HepG2 (cell line): Measurements from ENCODE around the gene ZKSCAN1. TPM values are rescaled to one million over a fixed set of nuclear protein-coding genes. Genes with fewer than 3 reads are reported as not detected.

Source experiments
- ATAC-seq: fragments of 200-7000 bp; cut with Tn5 transposase; 3 replicates; pipeline ENCODE4 v1.9.1; 2020; ENCODE audit warnings: mild to moderate bottlenecking, moderate library complexity
- BruUV-seq: library from RNA; stranded (reverse); fragments of 400-500 nt; replicated peaks from 2 replicates; lab custom pipeline; 2021; lab: Mats Ljungman, UMichigan
- CTCF ChIA-PET: fragments of 300-600 bp; formaldehyde crosslinking; extraction: SDS; loops from one replicate; lab custom pipeline; 2021; ENCODE audit warnings: low total read pairs, inconsistent platforms, low intra/inter-chr PET ratio; lab: Yijun Ruan, JAX
- POLR2A ChIA-PET: fragments of 350-600 bp; sonication (Branson Sonifier 250); formaldehyde crosslinking; loops from one replicate; lab custom pipeline; 2020; ENCODE audit warnings: antibody characterized with exemption, inconsistent platforms; lab: Yijun Ruan, JAX
- DNase-seq: peaks from one replicate; pipeline ENCODE4 v3.0.0-alpha.2; 2015; ENCODE audit warnings: low spot score
- FAIRE-seq: peaks from 3 replicates; lab custom pipeline; 2011; peaks lifted over from hg19 to GRCh38; lab: Jason Lieb, UNC
- H2AFZ ChIP-seq: one replicate; pipeline ENCODE4 v1.6.1; 2011; ENCODE audit warnings: low read length, inconsistent platforms
- H3K27ac ChIP-seq: fragments of 300-600 bp; 3 replicates; pipeline ENCODE4 v1.8.0; 2011; ENCODE audit warnings: mixed run types, mild to moderate bottlenecking, mixed read lengths, low read length, inconsistent platforms; ENCODE audit not compliant: insufficient read depth; ENCODE audit errors: extremely low read length
- H3K27me3 ChIP-seq, 2 experiments: fragments of 200-600 bp in 1 of 2; 2 replicates in 1 of 2; 3 replicates in 1 of 2; pipeline versions ENCODE4 v1.6.0 to v1.8.0; 2011; ENCODE audit warnings: low read length in 2 of 2, mild to moderate bottlenecking in 2 of 2, moderate library complexity in 2 of 2, inconsistent platforms in 1 of 2; ENCODE audit not compliant: insufficient read depth in 2 of 2, control insufficient read depth in 1 of 2
- H3K36me3 ChIP-seq, 2 experiments: fragments of 200-600 bp in 1 of 2; replicated peaks in 1 of 2; 2 replicates in 1 of 2; 3 replicates in 1 of 2; pipeline versions ENCODE4 v1.5.1 to v1.8.0; 2011; ENCODE audit warnings: low read length in 2 of 2, inconsistent platforms in 1 of 2; ENCODE audit not compliant: insufficient read depth in 2 of 2, control insufficient read depth in 1 of 2
- H3K4me1 ChIP-seq: 2 replicates; pipeline ENCODE4 v1.5.1; 2012; ENCODE audit warnings: low read length, inconsistent platforms; ENCODE audit not compliant: insufficient read depth
- H3K4me2 ChIP-seq: 2 replicates; pipeline ENCODE4 v1.6.0; 2011; ENCODE audit warnings: low read depth, low read length, inconsistent platforms
- H3K4me3 ChIP-seq, 3 experiments: fragments of 200-600 bp in 1 of 3; sonication (generic), shearing (Covaris generic) in 1 of 3; replicated peaks in 1 of 3; 2 replicates each; pipeline ENCODE4 v1.5.1; 2011 to 2016; ENCODE audit warnings: low read length in 3 of 3, inconsistent platforms in 2 of 3, low read depth in 2 of 3, mild to moderate bottlenecking in 2 of 3, control low read depth in 1 of 3, mixed read lengths in 1 of 3; ENCODE audit not compliant: insufficient read depth in 1 of 3
- H3K79me2 ChIP-seq: one replicate; pipeline ENCODE4 v1.6.1; 2011; ENCODE audit warnings: low read length, inconsistent platforms; ENCODE audit not compliant: insufficient read depth
- H3K9ac ChIP-seq: 2 replicates; pipeline ENCODE4 v1.6.0; 2011; ENCODE audit warnings: mild to moderate bottlenecking, low read depth, low read length, inconsistent platforms; ENCODE audit not compliant: insufficient read depth
- H3K9me3 ChIP-seq: 2 replicates; pipeline ENCODE4 v1.5.1; 2012; ENCODE audit warnings: mild to moderate bottlenecking, low read length
- H4K20me1 ChIP-seq: 2 replicates; pipeline ENCODE4 v1.6.0; 2011; ENCODE audit warnings: inconsistent platforms, mild to moderate bottlenecking, low read length, moderate library complexity; ENCODE audit not compliant: insufficient read depth
- JARID2 ChIP-seq: sonication (generic); formaldehyde crosslinking; IDR thresholded peaks from 2 replicates; pipeline ENCODE4 v1.8.1; 2023; ENCODE audit warnings: missing genetic modification reagents, inconsistent platforms; ENCODE audit not compliant: insufficient replicate concordance
- ZBTB40 ChIP-seq, 2 experiments: fragments of 450-650 bp in 1 of 2; sonication (generic) in 1 of 2; formaldehyde crosslinking in 1 of 2; IDR thresholded peaks; 2 replicates each; pipeline versions ENCODE4 v1.6.1 to v1.8.0; 2016 to 2022; ENCODE audit warnings: antibody characterized with exemption in 1 of 2, mild to moderate bottlenecking in 1 of 2, missing genetic modification reagents in 1 of 2
- ZFYVE20 ChIP-seq: sonication (generic); formaldehyde crosslinking; IDR thresholded peaks from 2 replicates; pipeline ENCODE4 v1.8.0; 2023; ENCODE audit warnings: low read depth, mild to moderate bottlenecking, moderate library complexity, missing genetic modification reagents, borderline replicate concordance
- ZNF597 ChIP-seq: sonication (generic); formaldehyde crosslinking; IDR thresholded peaks from 2 replicates; pipeline ENCODE4 v1.5.0; 2020; ENCODE audit warnings: missing genetic modification reagents
- ZNF614 ChIP-seq: IDR thresholded peaks from 2 replicates; pipeline ENCODE4 v1.6.1; 2018; ENCODE audit warnings: missing biosample characterization, missing genetic modification reagents, inconsistent platforms, borderline replicate concordance
- ZNF639 ChIP-seq: conservative IDR thresholded peaks from 2 replicates; pipeline ENCODE4 v1.6.1; 2018; ENCODE audit warnings: missing genetic modification reagents
- ZNF709 ChIP-seq: sonication (generic); formaldehyde crosslinking; IDR thresholded peaks from 2 replicates; pipeline ENCODE4 v1.5.0; 2020; ENCODE audit warnings: mild to moderate bottlenecking, missing genetic modification reagents
- WGBS: methylation state at CpG from one replicate; pipeline ENCODE4 v1.1.6; 2017; ENCODE audit warnings: low lambda C conversion rate; 5-methylcytosine and 5-hydroxymethylcytosine counted together
- in situ Hi-C: cut with HindIII; loops from 2 replicates; pipeline ENCODE4 v1.10.0; 2017; ENCODE audit warnings: low pct_unique_long_range_greater_than_20kb; ENCODE audit not compliant: extremely low pct_ligation_motif_present
- intact Hi-C: fragments of 100-400 bp; cut with micrococcal nuclease; formaldehyde crosslinking; loops from one replicate; pipeline ENCODE4 v1.10.0; 2022; ENCODE audit not compliant: unreplicated experiment
- polyA plus RNA-seq, 8 experiments: library from polyadenylated mRNA; depleted of rRNA in 3 of 8; stranded (reverse) in 7 of 8; unstranded in 1 of 8; fragments of >200 nt; fragmentation: Illumina TruSeq in 4 of 8; extraction: Trizol in 4 of 8; gene quantifications; 2 replicates each; pipeline versions ENCODE4 v1.2.1 to v1.2.3, GENCODE V29; 2011 to 2016; ENCODE audit warnings: low read depth in 4 of 8, missing spikeins in 1 of 8, mixed read lengths in 1 of 8; ENCODE audit not compliant: insufficient read depth in 1 of 8
- total RNA-seq, 5 experiments: library from RNA; depleted of rRNA; stranded (reverse); fragments of >200 nt; fragmentation: Illumina TruSeq; extraction: Trizol; gene quantifications; 2 replicates each; pipeline ENCODE4 v1.2.3, GENCODE V29; 2016; ENCODE audit warnings: low read depth in 1 of 5

Gene ZKSCAN1
- total and polyA plus RNA-seq, 2 of the 13 experiments (the other 11 are each of a cell fraction or from before 2014, with no cell fraction given), result 46.4 to 60.6 TPM

- TF ChIP-seq ZNF597 (CRISPR knock-in tag) (no peak), ZNF614 (peak; percentile 91), ZNF709 (CRISPR knock-in tag) (peak; percentile 95), ZFYVE20 (peak; percentile 78; the same call in 1 of the 2 replicates), JARID2 (CRISPR knock-in tag) (no peak)
Measured at GRCh38 chr7:100088621-100089457, 73.4 kb downstream of the ZKSCAN1 start, which contains the start of gene COPS6 (continued).

GRCh38 chr7:100089458-100090196, 74.2 kb downstream of the ZKSCAN1 start:
- ATAC-seq (no peak), FAIRE-seq (peak; percentile 4), DNase-seq (no peak)
- in situ Hi-C loops (no loop called here), intact Hi-C loops (no loop called here)
- peaks cover 10% of the 10 kb centered on the region for H3K79me2 ChIP-seq
- peak overlapping the region; percentile 87 for H3K4me2 ChIP-seq
- BruUV-seq, result no TSS peak
- H3K9me3 ChIP-seq, result no peaks in the 10 kb centered on the region
- H3K36me3 ChIP-seq, result peaks cover 28 to 44% of the 10 kb centered on the region in 2 experiments
- TF ChIP-seq ZNF639 (no peak), ZBTB40 (IDR thresholded peaks at IDR 0.05) (peak; percentile 7; the same call in 1 of the 2 replicates), ZBTB40 (CRISPR knock-in tag; IDR thresholded peaks at IDR 0.05) (no peak)
- H3K4me1 ChIP-seq, result peaks cover 38% of the 10 kb centered on the region
- ChIA-PET POLR2A (interaction anchor here (0.7 to 4.3 kb wide), 4 partner anchors 12 to 88 kb away, joined by 3 to 33 read pairs (median 16); partner anchors contain the start of genes AP4M1, GPC2, LAMTOR4 and MCM7), CTCF (no interaction called here)
- H3K4me3 ChIP-seq, result peak overlapping the region; percentile 83 to 97 (median 84)
- 8% methylated on average over 7 of the region's 7 CpGs for WGBS
- H3K9ac ChIP-seq, result peak overlapping the region; percentile 96
- no peak overlapping the region for H2AFZ ChIP-seq
- no peaks in the 10 kb centered on the region for H4K20me1 ChIP-seq
- H3K27ac ChIP-seq, result peak overlapping the region; percentile 74
- H3K27me3 ChIP-seq, result no peaks in the 10 kb centered on the region; a peak in 1 of 5 replicates
